Sigmoid colon (tissue), 7 donors: Measurements from ENCODE around the gene DRAP1. TPM values are rescaled to one million over a fixed set of nuclear protein-coding genes. Genes with fewer than 3 reads are reported as not detected.

Experiments used
- DNase-seq: peaks from one replicate; pipeline ENCODE4 v3.0.0-alpha.2; 2019
- H3K27ac ChIP-seq, 4 donors: fragments of 200-600 bp; sonication (generic); one replicate each; pipeline ENCODE4 v1.5.1; 2016 to 2019; ENCODE audit warnings: mild to moderate bottlenecking in 1 of 4
- H3K27me3 ChIP-seq, 3 donors: fragments of 200-600 bp; sonication (generic); one replicate each; pipeline ENCODE4 v1.5.1; 2019; ENCODE audit warnings: mild to moderate bottlenecking in 1 of 3
- H3K36me3 ChIP-seq, 4 donors: fragments of 200-600 bp; sonication (generic); one replicate each; pipeline ENCODE4 v1.5.1; 2016 to 2019
- H3K4me1 ChIP-seq, 4 donors: fragments of 200-600 bp; sonication (generic); one replicate each; pipeline ENCODE4 v1.5.1; 2017 to 2019
- H3K4me3 ChIP-seq, 4 donors: fragments of 200-600 bp; sonication (generic); one replicate each; pipeline ENCODE4 v1.5.1; 2017 to 2019; ENCODE audit warnings: mild to moderate bottlenecking in 2 of 4, moderate library complexity in 1 of 4
- H3K9me3 ChIP-seq, 4 donors: fragments of 200-600 bp in 3 of 4; sonication (generic) in 3 of 4; one replicate each; pipeline versions ENCODE4 v1.5.1 to v1.6.1; 2013 to 2019
- EP300 ChIP-seq, 4 donors: sonication (generic); formaldehyde crosslinking; IDR thresholded peaks; one replicate each; pipeline ENCODE4 v1.6.1; 2017; ENCODE audit warnings: antibody characterized with exemption in 4 of 4
- POLR2A ChIP-seq, 2 donors: fragments of 450-650 bp; IDR thresholded peaks; one replicate each; pipeline ENCODE4 v1.6.1; 2016; ENCODE audit warnings: antibody characterized with exemption in 2 of 2, mild to moderate bottlenecking in 2 of 2, moderate library complexity in 2 of 2
- POLR2AphosphoS5 ChIP-seq, 4 donors: sonication (generic); formaldehyde crosslinking; IDR thresholded peaks; one replicate each; pipeline ENCODE4 v1.6.1; 2017; ENCODE audit warnings: antibody characterized with exemption in 4 of 4
- WGBS, 2 donors: extraction: QIAGEN DNeasy Blood & Tissue Kit; methylation state at CpG; one replicate each; pipeline ENCODE4 v1.1.7; 2013; 5-methylcytosine and 5-hydroxymethylcytosine counted together
- intact Hi-C: fragments of 100-400 bp; cut with DNase I; formaldehyde crosslinking; loops from one replicate; pipeline ENCODE4 v1.15.1; 2023
- polyA plus RNA-seq, 3 donors: library from polyadenylated mRNA; stranded (reverse); fragments of 200-250 nt; gene quantifications; one replicate each; pipeline ENCODE4 v1.2.3, GENCODE V29; 2013
- total RNA-seq, 4 donors: library from RNA; depleted of rRNA; stranded (reverse); fragments of >200 nt; gene quantifications; one replicate each; pipeline ENCODE4 v1.1.0, GENCODE V29; 2016
- TF ChIP-seq, protein P1 (sequence below), 4 experiments: fragments of 450-650 bp in 3 of 4; fragments of 200-600 bp in 1 of 4; IDR thresholded peaks; one replicate each; pipeline ENCODE4 v1.5.1; 2016 to 2019; ENCODE audit warnings: antibody characterized with exemption in 4 of 4, mild to moderate bottlenecking in 3 of 4, moderate library complexity in 2 of 4
- donor health status: healthy with polysubstance abuse.
- donor health status: Bipolar disorder and iron deficiency.
- donor health status: healthy.

DRAP1 gene
- total and polyA plus RNA-seq, 7 donors: 58.9 to 115 (median 77.5) TPM

- no peaks in the 10 kb centered on the region for H3K9me3 ChIP-seq
- no peak overlapping the region for H3K4me3 ChIP-seq
- no peaks in the 10 kb centered on the region for H3K4me1 ChIP-seq
- no peaks in the 10 kb centered on the region for H3K36me3 ChIP-seq
- no peak for DNase-seq
- H3K27ac ChIP-seq: no peak overlapping the region
- H3K27me3 ChIP-seq: peaks cover 0 to under 1% (median 0%) of the 10 kb centered on the region in 3 donors
- no peak for TF ChIP-seq POLR2A (IDR thresholded peaks at IDR 0.05)
- TF ChIP-seq EP300 (IDR thresholded peaks at IDR 0.05): no peak
- TF ChIP-seq, protein P1, sequence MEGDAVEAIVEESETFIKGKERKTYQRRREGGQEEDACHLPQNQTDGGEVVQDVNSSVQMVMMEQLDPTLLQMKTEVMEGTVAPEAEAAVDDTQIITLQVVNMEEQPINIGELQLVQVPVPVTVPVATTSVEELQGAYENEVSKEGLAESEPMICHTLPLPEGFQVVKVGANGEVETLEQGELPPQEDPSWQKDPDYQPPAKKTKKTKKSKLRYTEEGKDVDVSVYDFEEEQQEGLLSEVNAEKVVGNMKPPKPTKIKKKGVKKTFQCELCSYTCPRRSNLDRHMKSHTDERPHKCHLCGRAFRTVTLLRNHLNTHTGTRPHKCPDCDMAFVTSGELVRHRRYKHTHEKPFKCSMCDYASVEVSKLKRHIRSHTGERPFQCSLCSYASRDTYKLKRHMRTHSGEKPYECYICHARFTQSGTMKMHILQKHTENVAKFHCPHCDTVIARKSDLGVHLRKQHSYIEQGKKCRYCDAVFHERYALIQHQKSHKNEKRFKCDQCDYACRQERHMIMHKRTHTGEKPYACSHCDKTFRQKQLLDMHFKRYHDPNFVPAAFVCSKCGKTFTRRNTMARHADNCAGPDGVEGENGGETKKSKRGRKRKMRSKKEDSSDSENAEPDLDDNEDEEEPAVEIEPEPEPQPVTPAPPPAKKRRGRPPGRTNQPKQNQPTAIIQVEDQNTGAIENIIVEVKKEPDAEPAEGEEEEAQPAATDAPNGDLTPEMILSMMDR (IDR thresholded peaks at IDR 0.05): no peak
- TF ChIP-seq POLR2AphosphoS5 (IDR thresholded peaks at IDR 0.05): no peak
- 91 to 93% methylated on average over 8 of the region's 8 CpGs for WGBS, 2 donors
- intact Hi-C loops: no loop called here
These were observed 25.0 kb downstream of the DRAP1 start for GRCh38 chr11:65944191-65944590.

GRCh38 chr11:65944767-65945166 is 25.5 kb downstream of the DRAP1 start:
- DNase-seq: no peak
- intact Hi-C loops: no loop called here
- H3K4me1 ChIP-seq: no peaks in the 10 kb centered on the region
- no peak overlapping the region for H3K4me3 ChIP-seq
- no peaks in the 10 kb centered on the region for H3K9me3 ChIP-seq
- no peak for TF ChIP-seq POLR2A (IDR thresholded peaks at IDR 0.05)
- TF ChIP-seq EP300 (IDR thresholded peaks at IDR 0.05): no peak
- TF ChIP-seq POLR2AphosphoS5 (IDR thresholded peaks at IDR 0.05): no peak
- TF ChIP-seq, protein P1 (IDR thresholded peaks at IDR 0.05): no peak
- H3K27ac ChIP-seq: no peak overlapping the region
- no peaks in the 10 kb centered on the region for H3K36me3 ChIP-seq
- WGBS, 2 donors: 75 to 84% methylated on average over 8 of the region's 8 CpGs
- no peaks in the 10 kb centered on the region for H3K27me3 ChIP-seq

- WGBS, 2 donors: 79 to 90% methylated on average over 13 of the region's 13 CpGs
- intact Hi-C loops: no loop called here
- Histone ChIP-seq H3K4me1 (no peaks in the 10 kb centered on the region), H3K4me3 (no peak within 1 kb of the TSS), H3K36me3 (no peaks in the 10 kb centered on the region), H3K9me3 (no peaks in the 10 kb centered on the region), H3K27ac (no peak within 1 kb of the TSS), H3K27me3 (no peaks in the 10 kb centered on the region)
- no peak for DNase-seq
- TF ChIP-seq EP300 (IDR thresholded peaks at IDR 0.05) (no peak), POLR2AphosphoS5 (IDR thresholded peaks at IDR 0.05) (no peak), POLR2A (IDR thresholded peaks at IDR 0.05) (no peak)
- TF ChIP-seq, protein P1 (IDR thresholded peaks at IDR 0.05): no peak
These were observed 26.2 kb downstream of the DRAP1 start, which contains the start of gene TSGA10IP for GRCh38 chr11:65945430-65945911. TSS of gene TSGA10IP (plus strand) at chr11:65945480. CDS start at chr11:65945676, 196 bp downstream.

DNA sequence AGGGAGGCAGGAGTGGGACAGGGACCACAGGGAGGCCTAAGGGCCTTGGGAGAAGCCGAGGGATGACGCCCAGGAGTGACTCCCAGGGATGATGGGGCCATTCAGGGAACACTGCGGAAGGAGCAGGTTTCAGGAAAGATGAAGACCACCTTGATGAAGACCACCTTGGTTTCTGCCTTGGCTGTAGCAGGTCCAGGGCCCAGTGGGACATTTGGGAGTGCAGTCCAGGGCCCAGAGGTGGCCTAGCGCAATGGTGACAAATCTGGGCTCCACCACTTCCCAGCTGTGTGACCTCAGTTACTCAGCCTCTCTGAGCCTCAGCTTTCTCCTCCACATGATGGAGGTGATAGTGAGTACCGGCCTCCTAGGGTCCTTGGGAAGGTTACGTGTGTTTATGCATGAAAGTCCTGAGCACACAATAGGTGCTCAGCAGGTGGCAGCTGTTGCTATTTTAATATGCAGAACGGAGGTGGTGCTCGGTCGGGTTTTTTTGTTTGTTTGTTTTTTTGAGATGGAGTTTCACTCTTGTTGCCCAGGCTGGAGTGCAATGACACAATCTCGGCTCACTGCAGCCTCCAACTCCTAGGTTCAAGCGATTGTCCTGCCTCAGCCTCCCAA is 26.8 kb downstream of the DRAP1 start:
- DNase-seq: no peak
- intact Hi-C loops: no loop called here
- TF ChIP-seq, protein P1 (IDR thresholded peaks at IDR 0.05): no peak
- no peak for TF ChIP-seq POLR2A (IDR thresholded peaks at IDR 0.05)
- TF ChIP-seq EP300 (IDR thresholded peaks at IDR 0.05): no peak
- TF ChIP-seq POLR2AphosphoS5 (IDR thresholded peaks at IDR 0.05): no peak
- H3K4me3 ChIP-seq: no peak overlapping the region
- WGBS, 2 donors: 86 to 89% methylated on average over 11 of the region's 11 CpGs
- H3K36me3 ChIP-seq: no peaks in the 10 kb centered on the region
- no peaks in the 10 kb centered on the region for H3K27me3 ChIP-seq
- H3K27ac ChIP-seq: no peak overlapping the region
- H3K9me3 ChIP-seq: no peaks in the 10 kb centered on the region
- no peaks in the 10 kb centered on the region for H3K4me1 ChIP-seq
